T follicular helper cell (primary cell): ENCODE results near the gene IDH3B.
"Not testable (repeated sequence)": the region's sequence is repeated elsewhere in the genome, so short reads cannot be mapped to it uniquely, and the experiment has no call there.

Source experiments
- DNase-seq: peaks from one replicate; pipeline ENCODE4 v3.0.0-alpha.2; 2020; ENCODE audit warnings: low read depth
- total RNA-seq, 2 experiments: gene quantifications; one replicate each; lab custom pipeline; 2026; lab: John Stamatoyannopoulos, UW

IDH3B gene
- 94.1 to 120 reads per million in 2 experiments for total RNA-seq

DNA sequence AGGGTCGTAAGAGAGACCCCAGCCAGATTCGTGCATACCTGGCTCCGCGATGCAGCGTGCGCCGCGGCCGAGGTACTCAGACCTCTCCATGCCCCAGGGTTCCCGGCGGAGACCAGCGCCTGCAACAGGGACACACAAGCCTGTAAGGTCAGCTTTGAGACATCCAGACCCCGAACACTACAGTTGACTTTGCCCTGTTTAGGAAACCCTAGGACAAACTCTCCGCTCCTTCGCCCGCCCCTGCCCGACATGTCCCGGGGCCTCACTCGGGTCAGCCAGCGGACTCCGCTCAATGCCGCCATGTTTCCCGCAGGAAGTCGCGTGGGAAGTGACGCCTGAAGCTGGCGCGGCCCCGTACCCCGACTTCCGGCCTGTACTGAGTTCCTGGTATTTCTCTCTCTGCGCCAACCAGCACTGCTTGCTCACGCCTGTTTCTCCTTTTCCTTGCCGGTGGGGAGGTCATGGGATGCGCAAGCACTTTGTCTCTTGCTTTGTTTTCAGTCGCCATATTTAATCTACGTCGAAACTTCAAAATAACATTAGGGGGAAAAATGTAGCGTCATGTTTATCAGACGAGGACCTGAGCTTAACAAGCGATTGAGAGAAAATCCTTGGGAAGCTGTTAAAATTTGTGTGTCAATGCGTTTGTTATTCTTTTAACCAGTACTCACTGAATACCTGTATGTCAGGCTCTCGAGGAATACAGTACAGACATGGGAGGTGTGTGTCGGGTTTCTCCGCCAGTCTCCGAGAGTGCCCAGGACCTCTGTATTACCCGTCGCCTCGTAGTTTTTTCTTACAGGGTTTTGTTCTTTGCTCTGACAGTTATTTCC, at the start of gene IDH3B:
TSS of gene IDH3B (minus strand) at position 330 of the 833 bp plus-strand sequence. CDS start at position 302, 28 bp downstream.
- DNase-seq, result peak; percentile 88

DNA sequence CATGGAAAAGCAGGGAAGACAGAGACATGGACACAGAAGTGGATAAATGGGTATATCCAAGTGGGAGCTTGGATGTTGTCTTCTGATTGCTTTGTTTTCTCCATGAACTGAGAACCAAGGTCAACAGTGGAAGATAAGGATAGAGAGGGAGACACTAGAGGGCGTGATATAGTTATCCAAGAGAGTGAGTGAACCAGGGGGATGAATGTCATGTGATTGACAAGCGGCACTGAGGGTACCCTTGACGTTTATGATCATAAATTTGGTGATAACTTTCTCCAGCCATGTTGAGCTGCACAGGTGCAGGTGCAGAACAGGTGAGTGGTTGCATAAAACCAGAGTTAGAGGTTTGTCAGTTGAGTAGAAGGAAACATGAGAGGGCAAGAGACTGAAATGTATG, 49.3 kb upstream of the IDH3B start:
- DNase-seq, result no peak

DNA sequence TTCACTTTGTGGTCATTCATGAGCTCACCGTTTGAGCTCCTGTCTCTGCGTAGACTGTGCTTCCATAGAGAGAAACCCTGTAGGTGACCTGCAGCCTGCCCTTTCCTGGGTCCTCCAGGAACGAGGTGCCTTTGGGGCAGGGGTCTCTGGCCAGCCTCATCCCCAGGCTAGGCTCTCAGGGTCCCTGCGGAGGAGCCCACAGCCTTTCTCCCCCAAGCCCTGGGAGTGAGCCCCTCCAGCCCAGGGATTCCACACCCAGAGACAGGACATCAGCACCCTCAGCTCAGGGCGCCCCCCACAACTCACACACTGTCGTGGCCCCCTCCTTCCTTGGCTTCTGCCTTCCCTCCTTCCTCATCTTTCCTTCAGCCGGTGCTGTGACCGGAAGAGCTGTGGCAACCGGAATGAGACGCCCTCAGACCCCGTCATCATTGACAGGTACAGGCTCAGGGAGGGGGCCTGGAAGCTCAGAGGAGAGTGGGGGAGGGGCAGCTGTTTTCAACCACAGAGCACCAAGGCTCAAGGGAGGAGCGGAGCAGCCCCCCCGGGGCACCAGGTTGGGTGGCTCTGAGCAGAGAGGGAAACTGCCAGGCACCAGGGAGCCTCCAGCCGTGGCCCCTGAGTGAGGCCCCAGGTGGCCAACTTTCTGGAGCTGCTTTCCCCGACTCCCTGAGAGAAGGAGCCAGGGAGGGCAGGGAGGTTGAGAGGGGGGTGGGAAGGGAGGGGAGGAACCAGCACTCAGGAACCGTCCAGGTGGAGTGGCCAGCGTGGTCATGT, 45.4 kb upstream of the IDH3B start:
- no peak for DNase-seq

DNA sequence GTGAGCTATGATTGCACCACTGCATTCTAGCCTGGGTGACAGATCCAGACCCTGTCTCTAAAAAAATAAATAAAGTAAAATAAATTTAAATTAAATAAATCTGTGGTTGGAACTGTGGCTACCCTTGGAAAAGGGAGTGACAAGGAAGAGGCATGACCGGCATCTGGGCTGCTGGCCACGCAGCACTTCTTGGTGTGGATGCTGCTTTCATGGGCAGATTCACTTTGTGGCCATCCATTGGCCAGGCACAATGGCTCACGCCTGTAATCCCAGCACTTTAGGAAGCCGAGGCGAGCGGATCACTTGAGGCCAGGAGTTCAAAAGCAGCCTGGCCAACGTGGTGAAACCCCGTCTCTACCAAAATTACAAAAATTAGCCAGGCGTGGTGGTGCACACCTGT, 44.6 kb upstream of the IDH3B start:
- no peak for DNase-seq

DNA sequence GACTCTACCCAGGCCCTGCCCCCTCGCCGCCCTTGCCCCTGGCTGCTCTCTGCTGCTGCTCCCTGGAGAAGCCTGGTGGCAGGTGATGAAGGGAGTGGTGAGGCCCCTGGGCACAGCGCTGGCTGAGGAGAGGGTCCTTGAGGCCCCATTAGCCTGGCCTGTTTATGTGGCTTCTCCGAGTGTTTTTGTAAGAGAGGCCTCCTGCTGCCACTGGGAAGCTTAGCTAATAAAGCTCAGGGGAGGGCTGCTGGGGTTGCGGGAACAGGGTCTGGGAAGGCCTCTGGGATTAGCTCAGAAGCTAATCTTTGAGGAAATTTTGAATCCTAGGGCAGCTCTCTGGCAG, 44.0 kb upstream of the IDH3B start:
- DNase-seq, result no peak

DNA sequence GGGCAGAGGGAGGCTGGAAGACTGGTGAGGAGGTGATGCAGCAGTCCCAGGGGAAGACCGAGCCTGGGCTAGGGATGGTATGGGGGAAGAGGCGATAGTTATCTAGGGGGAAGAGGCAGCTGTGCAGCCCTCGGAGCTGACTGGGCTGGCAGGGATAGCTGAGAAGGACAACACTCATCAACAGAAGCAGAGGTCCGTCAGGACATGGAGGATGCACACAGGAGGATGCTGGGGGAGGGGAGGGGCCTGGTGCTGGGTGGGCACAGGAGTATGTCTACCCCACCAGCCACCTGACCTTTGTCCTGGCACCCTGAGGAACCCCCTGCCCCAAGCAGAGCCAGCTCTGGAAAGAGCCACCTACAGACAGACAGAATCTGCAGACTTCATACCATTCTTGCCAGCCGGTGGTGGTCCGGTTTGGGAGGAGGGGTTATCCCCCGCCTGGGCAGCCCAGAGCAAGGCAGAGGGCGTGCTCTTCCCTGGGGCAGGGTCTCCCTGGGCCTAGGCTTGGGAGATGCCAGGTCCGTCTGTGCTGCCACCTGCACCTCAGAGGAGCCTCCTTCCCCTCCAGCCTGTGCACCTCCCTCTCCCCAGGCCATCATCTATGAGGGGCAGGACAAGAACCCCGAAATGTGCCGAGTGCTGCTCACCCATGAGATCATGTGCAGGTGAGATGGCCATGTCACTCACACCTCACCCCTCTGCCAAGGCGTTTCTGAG, 43.5 kb upstream of the IDH3B start:
- no peak for DNase-seq

DNA sequence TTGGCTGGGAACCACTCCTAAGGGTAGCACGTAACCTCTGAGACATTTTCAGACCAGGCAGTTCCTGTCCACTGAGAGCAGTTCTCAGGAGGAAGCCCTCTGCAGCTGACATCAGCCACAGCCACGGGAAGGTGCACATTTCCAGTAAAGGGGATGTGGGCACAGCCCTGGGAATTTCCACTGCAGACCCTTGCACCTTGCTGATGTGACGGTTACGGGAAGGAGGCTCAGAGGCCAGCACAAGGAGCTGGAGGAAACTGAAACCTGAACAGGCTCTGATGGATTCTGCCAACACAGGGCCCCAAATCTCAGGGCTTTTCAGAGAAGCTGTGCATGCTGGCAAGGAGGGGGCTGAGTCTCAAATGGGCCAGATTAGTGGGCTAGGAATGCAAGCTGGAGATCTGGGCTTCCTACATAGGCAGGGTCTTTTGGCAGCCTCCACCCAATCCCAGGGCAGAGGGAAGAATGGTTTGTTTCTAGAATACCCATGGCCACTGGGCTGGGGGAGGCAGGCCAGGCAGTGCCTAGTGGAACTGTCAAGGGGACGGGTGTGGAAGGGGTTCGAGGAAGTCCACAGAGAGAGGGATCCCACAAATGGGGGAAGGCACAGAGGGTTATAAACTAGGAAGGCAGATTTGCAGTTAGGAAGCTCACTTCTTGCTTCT, 42.8 kb upstream of the IDH3B start:
- DNase-seq, result no peak

DNA sequence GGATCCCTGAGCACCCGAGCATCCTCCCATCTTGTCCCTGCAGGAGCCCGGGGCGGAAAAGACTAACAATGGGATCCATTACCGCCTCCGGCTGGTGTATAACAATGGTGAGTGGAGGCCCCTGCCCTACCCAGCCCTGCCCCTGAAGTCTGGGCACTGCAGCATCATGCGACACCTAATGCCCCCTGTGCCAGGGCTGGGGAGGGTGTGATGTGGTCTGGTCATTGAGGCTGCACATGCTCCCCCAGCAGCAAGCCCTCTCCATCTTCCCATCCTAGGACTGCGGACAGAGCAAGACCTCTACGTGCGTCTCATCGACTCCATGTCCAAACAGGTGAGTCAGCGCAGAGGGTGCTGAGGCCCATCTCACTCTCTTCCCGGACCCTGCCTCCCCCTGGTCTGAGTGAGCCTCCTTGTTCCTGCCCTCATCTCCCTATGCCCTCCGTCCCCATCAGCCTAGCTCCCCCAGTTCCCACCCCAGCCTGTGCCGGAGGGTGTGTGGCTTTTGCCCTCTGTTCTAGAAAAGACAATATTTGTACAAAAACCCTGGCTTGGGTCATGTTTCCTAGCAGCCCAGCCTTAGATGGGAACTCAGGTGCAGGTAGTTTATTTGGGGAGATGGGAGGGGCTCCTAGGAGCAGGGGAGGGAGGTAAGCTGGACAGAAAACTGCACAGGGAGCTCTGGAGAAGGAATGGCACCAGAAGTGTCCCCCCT, 42.1 kb upstream of the IDH3B start:
- no peak for DNase-seq

DNA sequence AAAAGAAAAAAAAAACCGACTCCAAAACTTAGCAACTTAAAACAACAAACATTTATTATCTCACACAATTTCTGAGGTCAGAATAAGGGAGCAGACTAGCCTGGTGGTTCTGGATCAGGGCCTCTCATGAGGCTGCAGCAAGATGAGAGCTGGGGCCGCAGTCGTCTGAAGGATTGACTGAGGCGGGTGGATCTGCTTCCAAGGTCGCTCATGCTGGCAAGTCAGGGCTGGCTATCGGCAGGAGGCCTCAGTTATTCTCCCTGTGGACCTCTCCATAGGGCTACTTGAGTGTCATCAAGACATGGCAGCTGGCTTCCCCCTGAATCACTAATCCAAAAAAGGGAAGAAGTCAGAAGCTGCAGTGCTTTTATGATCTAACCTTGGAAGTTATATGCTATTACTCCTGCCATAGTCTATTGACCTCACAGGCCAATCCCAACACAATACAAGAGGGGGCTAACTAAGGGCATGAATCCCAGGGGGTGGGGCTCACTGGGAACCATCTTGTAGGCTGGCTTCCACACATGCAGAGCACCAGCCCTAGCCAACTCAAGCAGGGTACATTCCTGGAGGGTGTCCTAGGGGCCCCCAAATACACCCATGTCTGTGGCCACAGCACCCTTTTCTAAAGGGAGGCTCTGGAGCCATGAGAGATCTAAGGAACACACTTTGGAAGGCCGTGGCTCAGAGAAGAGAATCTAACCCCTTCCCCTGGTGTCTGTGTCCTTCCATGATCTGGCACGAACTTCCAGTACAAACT, 39.9 kb upstream of the IDH3B start:
- DNase-seq, result no peak

DNA sequence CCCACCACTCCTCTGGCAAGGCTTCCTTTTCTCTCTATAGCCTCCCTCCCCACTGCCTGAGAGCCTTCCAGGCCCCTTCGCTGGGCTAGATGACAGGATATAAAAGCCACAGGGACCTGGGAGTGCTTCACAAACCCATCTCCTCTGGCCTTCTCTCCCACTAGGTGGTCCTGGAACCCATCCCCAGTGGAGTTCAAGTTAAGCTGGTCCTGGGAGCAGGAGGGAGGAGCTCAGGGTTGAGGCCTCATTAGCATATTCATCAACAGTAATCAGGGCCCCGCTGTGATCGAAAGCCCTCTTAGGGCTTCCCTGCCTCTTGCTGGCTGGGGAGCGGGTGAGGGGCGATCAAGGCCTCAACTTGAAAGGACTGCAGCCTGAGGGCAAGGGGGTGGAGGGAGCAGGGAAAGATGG, 37.7 kb upstream of the IDH3B start:
- no peak for DNase-seq

DNA sequence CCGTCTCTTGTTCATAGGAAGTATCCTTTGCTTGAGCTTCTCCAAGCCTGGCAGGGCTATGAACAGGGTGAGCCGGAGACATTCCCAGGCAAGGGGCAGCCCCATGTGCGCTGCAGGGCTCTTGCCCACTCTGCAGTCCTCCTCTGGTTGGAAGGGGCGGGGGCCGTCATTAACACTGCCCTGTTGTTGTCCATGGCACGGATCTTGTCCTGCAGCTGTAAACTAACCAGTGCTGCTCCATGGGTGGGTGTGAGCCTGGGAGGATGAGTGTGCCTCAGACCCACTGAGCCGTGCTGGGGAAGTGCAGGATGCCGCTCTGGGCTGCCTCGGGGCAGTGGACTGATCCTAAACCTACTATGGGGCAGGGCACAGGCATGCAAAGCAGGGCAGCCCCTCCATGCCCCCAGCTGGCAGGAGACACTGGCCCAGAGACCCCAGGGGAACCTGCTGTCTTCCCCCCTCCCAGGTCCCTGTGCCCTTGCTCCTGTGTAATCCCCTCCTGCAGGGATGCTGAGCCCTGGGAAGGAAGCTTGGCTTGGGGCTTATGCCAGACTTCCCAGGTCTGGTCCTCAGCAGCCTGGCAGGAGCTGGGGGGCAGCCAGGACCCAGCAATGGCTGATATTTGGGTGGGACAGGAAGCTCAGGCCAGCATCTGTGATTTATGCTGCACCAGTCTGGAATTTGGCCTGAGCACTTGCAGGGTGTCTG, 37.1 kb upstream of the IDH3B start:
- no peak for DNase-seq

DNA sequence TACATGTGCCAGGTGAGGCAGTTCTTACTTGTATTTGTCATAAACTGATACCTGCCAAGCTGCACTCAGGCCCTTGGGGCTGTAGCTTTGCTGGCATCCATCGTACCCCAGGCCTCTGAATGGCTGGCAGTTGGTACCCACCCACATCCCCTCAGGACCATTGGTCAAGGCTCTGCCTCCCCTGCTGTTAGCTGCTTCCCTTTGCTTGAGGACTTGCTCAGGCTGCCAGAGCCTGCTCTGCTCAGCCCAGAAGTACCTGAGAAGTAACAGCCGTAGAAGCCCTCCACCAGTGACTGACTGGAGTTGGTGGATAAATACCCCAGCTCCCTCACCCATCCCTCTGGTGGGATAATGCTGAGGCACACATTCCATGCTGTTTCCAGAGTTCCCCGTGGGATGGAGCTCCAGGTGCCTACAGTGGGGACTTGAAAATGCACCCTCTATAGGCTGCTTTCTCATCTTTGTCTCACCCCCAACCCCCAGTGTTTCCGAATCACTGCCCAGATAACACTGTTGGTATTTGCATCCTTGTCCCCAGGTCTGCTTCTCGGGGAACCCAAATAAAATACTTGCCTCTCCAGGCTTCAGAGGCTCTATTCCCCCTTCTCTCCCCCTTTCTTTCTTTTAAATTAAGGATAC, 35.9 kb upstream of the IDH3B start:
- no peak for DNase-seq

DNA sequence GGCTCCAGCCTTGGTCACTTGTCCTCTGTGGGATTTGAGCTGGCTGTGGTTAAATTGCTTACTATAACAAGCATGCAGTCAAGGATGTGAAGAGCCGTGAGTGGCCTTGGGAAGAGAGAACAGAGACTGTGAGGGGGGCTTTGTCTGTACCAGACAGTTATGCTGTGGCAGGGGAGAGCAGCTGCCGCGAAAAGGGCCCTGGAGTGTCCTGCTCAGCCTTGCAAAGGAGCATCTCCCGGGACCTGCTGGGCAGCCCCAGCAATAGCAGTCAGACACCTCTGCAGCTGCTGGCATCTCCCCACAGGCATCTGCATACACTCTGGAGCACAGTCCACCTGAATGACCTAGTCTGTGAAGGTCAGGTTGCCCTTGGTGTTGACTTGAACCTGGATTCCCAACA, 34.9 kb upstream of the IDH3B start:
- DNase-seq, result no peak

DNA sequence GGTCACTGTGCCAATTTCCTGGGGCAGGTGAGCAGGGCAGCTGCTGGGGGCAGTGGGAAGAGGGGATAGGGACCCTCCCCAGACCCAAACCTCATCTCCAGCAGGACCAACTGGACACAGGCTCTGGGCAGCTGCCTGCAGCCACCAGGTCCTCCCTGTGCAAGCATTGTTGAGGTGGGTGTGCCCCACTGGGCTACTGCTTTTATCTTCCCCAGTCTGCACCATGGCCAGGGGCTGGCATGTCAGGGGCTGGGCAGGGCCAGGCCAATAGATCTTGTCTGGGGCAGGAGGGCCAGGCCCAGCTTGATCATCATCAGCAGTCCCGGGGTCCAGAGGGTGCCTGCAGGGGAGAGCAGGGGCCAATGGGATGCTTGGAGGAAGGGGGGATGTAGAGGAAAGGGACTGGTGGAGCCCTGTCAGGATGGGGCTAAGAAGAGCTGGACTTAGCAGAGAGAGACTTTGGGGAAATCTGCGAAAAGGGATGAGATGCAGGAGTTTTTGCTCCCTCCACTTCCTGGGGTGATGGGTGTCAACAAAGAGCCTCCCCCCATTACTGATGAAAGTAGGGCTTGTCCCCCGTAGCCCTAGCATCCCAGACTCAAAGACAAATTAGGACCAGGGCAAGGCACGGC, 34.3 kb upstream of the IDH3B start:
- no peak for DNase-seq

DNA sequence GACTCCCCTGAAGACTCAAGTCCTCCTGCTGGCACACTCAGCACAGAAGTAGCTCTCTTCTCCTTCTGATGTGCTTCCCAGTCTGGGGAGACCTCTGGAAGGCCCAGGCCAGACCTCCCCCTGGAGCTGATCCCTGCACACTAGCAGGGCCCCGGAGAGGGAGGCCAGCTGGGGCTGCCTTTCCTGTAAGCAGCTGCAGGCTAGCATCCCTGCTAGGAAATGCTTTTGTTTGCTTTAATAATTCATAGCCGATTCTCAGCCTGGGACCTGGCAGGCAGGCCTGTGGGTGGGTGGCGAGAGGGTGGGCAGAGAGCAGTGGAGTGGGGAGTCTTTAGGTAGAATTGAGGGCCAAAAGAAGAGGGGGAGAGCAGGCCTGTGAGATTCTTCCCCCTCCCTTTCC, 33.8 kb upstream of the IDH3B start:
- DNase-seq, result no peak

DNA sequence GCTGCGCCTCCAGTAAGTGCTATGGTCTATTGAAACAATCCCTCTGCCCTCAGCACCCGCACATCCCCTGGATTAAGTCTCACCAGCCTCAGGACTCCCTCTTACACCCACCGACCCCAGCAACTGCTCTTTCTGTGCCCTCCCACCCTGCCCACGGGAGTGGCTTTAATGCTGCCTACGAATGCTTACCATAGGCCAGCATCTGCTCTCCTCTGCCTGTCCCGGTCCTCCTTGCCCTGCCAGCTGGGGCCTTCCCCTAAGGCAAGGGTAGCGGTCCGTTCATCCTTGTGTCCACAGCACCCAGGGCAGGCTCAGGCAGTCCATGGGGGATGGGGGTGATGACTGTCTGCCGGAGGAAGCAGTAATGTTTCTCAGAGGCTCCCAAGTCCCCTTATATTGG, 32.6 kb upstream of the IDH3B start:
- DNase-seq, result no peak

DNA sequence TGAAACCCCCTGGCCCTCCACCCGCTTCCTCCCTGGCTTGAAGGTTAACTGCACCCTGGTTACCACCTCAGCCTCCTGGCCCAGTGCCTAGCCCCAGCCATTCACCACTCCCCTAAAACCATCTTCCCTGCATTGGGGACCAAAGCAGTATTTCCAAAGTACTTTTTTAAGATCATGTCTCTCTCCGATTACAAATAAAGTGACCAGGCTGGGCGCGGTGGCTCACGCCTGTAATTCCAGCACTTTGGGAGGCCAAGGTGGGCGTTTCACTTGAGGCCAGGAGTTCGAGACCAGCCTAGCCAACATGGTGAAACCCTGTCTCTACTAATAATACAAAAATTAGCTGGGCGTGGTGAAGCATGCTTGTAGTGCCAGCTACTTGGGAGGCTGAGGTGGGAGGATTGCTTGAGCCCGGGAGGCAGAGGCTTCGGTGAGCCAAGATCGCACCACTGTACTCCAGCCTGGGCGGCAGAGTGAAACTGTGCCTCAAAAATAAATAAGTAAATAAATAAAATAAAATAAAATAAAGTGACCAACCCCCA, 32.0 kb upstream of the IDH3B start:
- not testable (repeated sequence) for DNase-seq

DNA sequence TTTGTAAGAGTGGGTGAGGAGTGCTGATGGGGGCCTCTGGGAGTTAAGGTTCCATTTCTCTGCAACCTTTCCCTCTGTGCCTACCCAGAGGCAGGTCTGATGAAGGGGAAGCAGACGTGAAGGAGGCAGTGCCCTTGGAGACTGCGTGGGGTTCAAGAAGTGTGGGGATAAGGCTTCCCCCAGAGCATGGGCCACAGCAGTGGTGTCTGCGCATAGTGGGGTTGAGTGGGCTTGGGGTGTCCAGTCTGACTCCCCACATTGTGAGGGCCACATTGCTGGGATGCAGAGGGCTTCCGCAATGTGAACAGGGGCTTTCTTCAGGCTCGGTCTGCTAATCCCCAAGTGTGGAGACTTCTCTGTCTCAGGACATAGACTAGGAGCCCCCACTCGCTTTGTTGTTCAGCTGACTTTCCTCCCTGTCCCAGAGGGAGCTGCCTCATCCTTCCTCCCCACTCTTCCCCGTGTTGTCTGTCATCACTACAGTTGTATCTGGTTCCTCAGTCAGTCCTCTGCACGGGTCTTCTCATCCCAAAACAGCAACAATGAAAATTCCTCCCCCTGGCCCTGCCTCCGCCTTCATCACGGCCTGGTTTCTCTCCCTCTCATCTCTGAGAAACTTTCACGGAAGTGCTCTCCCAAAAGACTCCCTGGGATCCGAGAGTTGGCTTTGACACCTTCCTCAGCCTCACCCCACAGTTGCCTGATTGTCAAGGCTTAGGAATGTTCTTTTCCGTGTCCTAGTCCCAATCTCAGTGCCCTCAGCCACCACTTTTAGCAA, 31.4 kb upstream of the IDH3B start:
- no peak for DNase-seq
